Astrocyte (in vitro differentiated cells and primary cell): ENCODE data around the gene KRTAP9-3. TPM values are rescaled to one million over a fixed set of nuclear protein-coding genes. Genes with fewer than 3 reads are reported as not detected.

Experiments
- DNase-seq: peaks from one replicate; pipeline ENCODE4 v3.0.0-alpha.2; 2010; ENCODE audit warnings: low read depth
- FAIRE-seq: peaks from 2 replicates; lab custom pipeline; 2011; peaks lifted over from hg19 to GRCh38; lab: Jason Lieb, UNC
- H2AFZ ChIP-seq: 2 replicates; pipeline ENCODE4 v1.6.0; 2012; ENCODE audit warnings: low read depth, low read length, inconsistent platforms
- H3K27ac ChIP-seq: 2 replicates; pipeline ENCODE4 v1.5.1; 2011; ENCODE audit warnings: low read depth, low read length, inconsistent platforms
- H3K27me3 ChIP-seq: 2 replicates; pipeline ENCODE4 v1.6.0; 2011; ENCODE audit warnings: low read length, inconsistent platforms; ENCODE audit not compliant: insufficient read depth
- H3K36me3 ChIP-seq: 2 replicates; pipeline ENCODE4 v1.5.1; 2011; ENCODE audit warnings: low read length, inconsistent platforms; ENCODE audit not compliant: insufficient read depth
- H3K4me1 ChIP-seq: 2 replicates; pipeline ENCODE4 v1.5.1; 2011; ENCODE audit warnings: low read length, inconsistent platforms; ENCODE audit not compliant: insufficient read depth
- H3K4me2 ChIP-seq: 2 replicates; pipeline ENCODE4 v1.6.0; 2012; ENCODE audit warnings: low read length, inconsistent platforms
- H3K4me3 ChIP-seq: 2 replicates; pipeline ENCODE4 v1.5.1; 2011; ENCODE audit warnings: low read depth, mild to moderate bottlenecking, low read length, inconsistent platforms; ENCODE audit not compliant: insufficient read depth
- H3K79me2 ChIP-seq: 2 replicates; pipeline ENCODE4 v1.6.0; 2012; ENCODE audit warnings: mild to moderate bottlenecking, low read length, inconsistent platforms; ENCODE audit not compliant: insufficient read depth
- H3K9ac ChIP-seq: 2 replicates; pipeline ENCODE4 v1.6.0; 2012; ENCODE audit warnings: mild to moderate bottlenecking, low read length, inconsistent platforms
- H3K9me3 ChIP-seq: 2 replicates; pipeline ENCODE4 v1.5.1; 2012; ENCODE audit warnings: low read depth, mild to moderate bottlenecking, low read length, inconsistent platforms; ENCODE audit not compliant: insufficient read depth
- H4K20me1 ChIP-seq: 2 replicates; pipeline ENCODE4 v1.6.0; 2012; ENCODE audit warnings: low read length, inconsistent platforms; ENCODE audit not compliant: insufficient read depth
- H3K27ac Mint-ChIP-seq: one replicate; pipeline ENCODE4 v1.8.0; 2021; ENCODE audit warnings: mild to moderate bottlenecking, mixed read lengths; ENCODE audit not compliant: unreplicated experiment
- H3K27me3 Mint-ChIP-seq: one replicate; pipeline ENCODE4 v1.8.0; 2021; ENCODE audit warnings: low read depth, mixed read lengths; ENCODE audit not compliant: unreplicated experiment
- H3K36me3 Mint-ChIP-seq: one replicate; pipeline ENCODE4 v1.8.0; 2021; ENCODE audit warnings: low read depth, mixed read lengths; ENCODE audit not compliant: unreplicated experiment
- H3K4me1 Mint-ChIP-seq: one replicate; pipeline ENCODE4 v1.8.0; 2021; ENCODE audit warnings: low read depth, mixed read lengths; ENCODE audit not compliant: unreplicated experiment
- H3K4me3 Mint-ChIP-seq: one replicate; pipeline ENCODE4 v1.8.0; 2021; ENCODE audit warnings: mild to moderate bottlenecking, moderate library complexity, mixed read lengths; ENCODE audit not compliant: unreplicated experiment
- H3K9me3 Mint-ChIP-seq: one replicate; pipeline ENCODE4 v1.8.0; 2021; ENCODE audit warnings: mild to moderate bottlenecking, mixed read lengths; ENCODE audit not compliant: unreplicated experiment
- CTCF ChIP-seq: IDR thresholded peaks from 2 replicates; pipeline ENCODE4 v1.5.1; 2011; ENCODE audit warnings: low read depth, mild to moderate bottlenecking, inconsistent platforms, low read length, moderate library complexity; ENCODE audit not compliant: insufficient read depth
- EZH2 ChIP-seq: IDR thresholded peaks from 2 replicates; pipeline ENCODE4 v1.6.1; 2012; ENCODE audit warnings: mild to moderate bottlenecking, low read length, inconsistent platforms; ENCODE audit not compliant: insufficient read depth
- total RNA-seq: library from RNA; stranded (reverse); gene quantifications from 2 replicates; pipeline ENCODE4 v1.2.1, GENCODE V29; 2021

The KRTAP9-3 gene
- total RNA-seq, 1 donor from 2014 or later = not detected

DNA sequence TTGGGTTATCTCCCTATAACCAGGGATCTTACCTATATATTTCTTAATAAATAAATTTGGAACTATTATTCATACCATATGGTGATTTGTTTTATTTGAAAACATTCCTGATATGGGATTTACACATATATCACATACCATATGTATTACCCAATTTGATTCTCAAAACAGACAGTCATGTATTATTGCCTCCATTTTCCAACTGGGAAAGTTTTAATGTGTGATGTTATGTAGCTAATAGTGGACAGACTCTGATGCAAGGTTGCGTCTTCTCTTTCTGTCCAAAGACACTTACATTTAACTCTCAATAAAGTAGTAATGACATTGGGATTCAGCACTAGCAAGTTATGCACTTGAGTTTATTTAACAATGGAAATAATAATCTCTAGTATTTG is 24.0 kb downstream of the KRTAP9-3 start:
- Histone ChIP-seq H3K79me2 (no peaks in the 10 kb centered on the region), H3K9ac (no peak overlapping the region), H3K27ac (no peak overlapping the region), H3K36me3 (no peaks in the 10 kb centered on the region), H3K9me3 (no peaks in the 10 kb centered on the region), H3K27me3 (no peaks in the 10 kb centered on the region), H3K4me2 (no peak overlapping the region), H3K4me3 (no peak overlapping the region), H2AFZ (no peak overlapping the region), H4K20me1 (no peaks in the 10 kb centered on the region), H3K4me1 (no peaks in the 10 kb centered on the region)
- Mint-ChIP-seq H3K27me3 (peaks cover 34% of the 10 kb centered on the region), H3K36me3 (no peaks in the 10 kb centered on the region), H3K4me1 (peaks cover 2% of the 10 kb centered on the region), H3K9me3 (no peaks in the 10 kb centered on the region), H3K4me3 (no peak overlapping the region), H3K27ac (no peak overlapping the region)
- FAIRE-seq = peak; percentile 5
- TF ChIP-seq CTCF (no peak), EZH2 (no peak)
- no peak for DNase-seq

DNA sequence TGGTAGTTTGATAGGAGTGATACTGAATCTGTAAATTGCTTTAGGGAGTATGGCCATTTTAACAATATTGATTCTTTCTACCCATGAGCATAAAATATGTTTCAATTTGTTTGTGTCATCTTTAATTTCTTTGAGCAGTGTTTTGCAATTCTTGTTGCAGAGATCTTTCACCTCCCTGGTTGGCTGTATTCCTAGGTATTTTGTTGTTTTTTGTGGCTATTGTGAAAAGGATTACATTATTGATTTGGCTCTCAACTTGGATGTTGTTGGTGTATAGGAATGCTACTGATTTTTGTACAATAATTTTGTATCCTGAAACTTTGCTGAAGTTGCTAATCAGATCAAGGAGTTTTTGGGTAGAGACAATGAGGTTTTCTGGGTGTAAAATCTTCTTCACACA is 26.2 kb downstream of the KRTAP9-3 start:
- Histone ChIP-seq H3K79me2 (no peaks in the 10 kb centered on the region), H2AFZ (no peak overlapping the region), H3K9ac (no peak overlapping the region), H3K4me2 (no peak overlapping the region), H3K4me3 (no peak overlapping the region), H3K36me3 (no peaks in the 10 kb centered on the region), H3K9me3 (no peaks in the 10 kb centered on the region), H3K27me3 (peaks cover 2% of the 10 kb centered on the region), H3K4me1 (no peaks in the 10 kb centered on the region), H3K27ac (no peak overlapping the region), H4K20me1 (no peaks in the 10 kb centered on the region)
- peaks cover 2% of the 10 kb centered on the region for H3K4me1 Mint-ChIP-seq
- H3K27me3 Mint-ChIP-seq = peaks cover 29% of the 10 kb centered on the region
- H3K27ac Mint-ChIP-seq = no peak overlapping the region
- no peaks in the 10 kb centered on the region for H3K9me3 Mint-ChIP-seq
- no peak for DNase-seq
- no peak overlapping the region for H3K4me3 Mint-ChIP-seq
- no peak for TF ChIP-seq CTCF
- TF ChIP-seq EZH2 = no peak
- no peak for FAIRE-seq
- no peaks in the 10 kb centered on the region for H3K36me3 Mint-ChIP-seq

GRCh38 chr17:41263212-41263611 is 31.0 kb downstream of the KRTAP9-3 start:
- H3K27me3 ChIP-seq = peaks cover 2% of the 10 kb centered on the region
- no peak overlapping the region for H3K4me2 ChIP-seq
- no peak overlapping the region for H3K9ac ChIP-seq
- Mint-ChIP-seq H3K4me3 (no peak overlapping the region), H3K4me1 (peaks cover 2% of the 10 kb centered on the region), H3K27me3 (peaks cover 16% of the 10 kb centered on the region), H3K9me3 (no peaks in the 10 kb centered on the region), H3K27ac (no peak overlapping the region), H3K36me3 (no peaks in the 10 kb centered on the region)
- FAIRE-seq (no peak), DNase-seq (no peak)
- H3K4me3 ChIP-seq = no peak overlapping the region
- no peaks in the 10 kb centered on the region for H3K79me2 ChIP-seq
- TF ChIP-seq EZH2 (no peak), CTCF (no peak)
- H2AFZ ChIP-seq = no peak overlapping the region
- H4K20me1 ChIP-seq = no peaks in the 10 kb centered on the region
- H3K27ac ChIP-seq = no peak overlapping the region
- no peaks in the 10 kb centered on the region for H3K9me3 ChIP-seq
- no peaks in the 10 kb centered on the region for H3K36me3 ChIP-seq
- H3K4me1 ChIP-seq = no peaks in the 10 kb centered on the region
